MM.1S (cell line): ENCODE results near the gene PWWP2B.

Experiments used
- DNase-seq: peaks from one replicate; pipeline ENCODE4 v3.0.0-alpha.2; 2015
- H2AFZ ChIP-seq: fragments of 300-600 bp; sonication (generic); 2 replicates; pipeline ENCODE4 v1.6.0; 2016; ENCODE audit warnings: antibody characterized with exemption, low read length
- H3F3A ChIP-seq: fragments of 300-600 bp; sonication (generic); 2 replicates; pipeline ENCODE4 v1.6.1; 2016; ENCODE audit warnings: mild to moderate bottlenecking, antibody characterized with exemption, low read length, moderate library complexity, mixed read lengths; ENCODE audit not compliant: insufficient read depth
- H3K27ac ChIP-seq: fragments of 300-600 bp; sonication (generic); 2 replicates; pipeline ENCODE4 v1.5.1; 2016; ENCODE audit warnings: mild to moderate bottlenecking, low read length
- H3K27me3 ChIP-seq: fragments of 300-600 bp; sonication (generic); replicated peaks from 2 replicates; pipeline ENCODE4 v1.6.0; 2016; ENCODE audit warnings: low read length; ENCODE audit not compliant: insufficient read depth
- H3K36me3 ChIP-seq: fragments of 300-600 bp; sonication (generic); replicated peaks from 2 replicates; pipeline ENCODE4 v1.6.1; 2016; ENCODE audit warnings: mild to moderate bottlenecking, low read length, mixed read lengths; ENCODE audit not compliant: insufficient read depth
- H3K4me1 ChIP-seq: fragments of 300-600 bp; sonication (generic); 2 replicates; pipeline ENCODE4 v1.6.1; 2016; ENCODE audit warnings: low read length, mixed read lengths
- H3K4me2 ChIP-seq: fragments of 300-600 bp; sonication (generic); 2 replicates; pipeline ENCODE4 v1.6.0; 2016; ENCODE audit warnings: low read depth, low read length
- H3K4me3 ChIP-seq: fragments of 300-600 bp; sonication (generic); 2 replicates; pipeline ENCODE4 v1.5.1; 2016; ENCODE audit warnings: low read length, mixed read lengths
- H3K79me2 ChIP-seq: fragments of 300-600 bp; sonication (generic); 2 replicates; pipeline ENCODE4 v1.6.1; 2016; ENCODE audit warnings: mixed run types, low read length, mixed read lengths
- H3K9ac ChIP-seq: fragments of 300-600 bp; sonication (generic); 2 replicates; pipeline ENCODE4 v1.6.1; 2016; ENCODE audit warnings: low read length, mixed read lengths
- H3K9me2 ChIP-seq: fragments of 300-600 bp; sonication (generic); replicated peaks from 2 replicates; pipeline ENCODE4 v1.6.1; 2016; ENCODE audit warnings: mild to moderate bottlenecking, low read length, mixed read lengths; ENCODE audit not compliant: insufficient read depth
- H3K9me3 ChIP-seq: fragments of 300-600 bp; sonication (generic); replicated peaks from 2 replicates; pipeline ENCODE4 v1.6.1; 2016; ENCODE audit warnings: mild to moderate bottlenecking, low read length, mixed read lengths; ENCODE audit not compliant: insufficient read depth
- H4K20me1 ChIP-seq: fragments of 300-600 bp; sonication (generic); 2 replicates; pipeline ENCODE4 v1.6.1; 2016; ENCODE audit warnings: mild to moderate bottlenecking, low read length, moderate library complexity, mixed read lengths; ENCODE audit not compliant: insufficient read depth
- CTCF ChIP-seq: fragments of 300-600 bp; sonication (generic); IDR thresholded peaks from 2 replicates; pipeline ENCODE4 v1.5.1; 2016; ENCODE audit warnings: antibody characterized with exemption, low read length, mixed read lengths
- EZH2 ChIP-seq: fragments of 300-600 bp; sonication (generic); optimal IDR thresholded peaks from 2 replicates; pipeline ENCODE3; 2017; ENCODE audit warnings: low read depth, mild to moderate bottlenecking, antibody characterized with exemption, low read length, mixed read lengths
- EZH2phosphoT487 ChIP-seq: fragments of 300-600 bp; sonication (generic); IDR thresholded peaks from 2 replicates; pipeline ENCODE4 v1.6.1; 2018; ENCODE audit warnings: antibody characterized with exemption, low read length

The PWWP2B gene

GRCh38 chr10:132370426-132371340, 26.3 kb upstream of the PWWP2B start:
- H3K9me3 ChIP-seq, result no peaks in the 10 kb centered on the region
- no peak overlapping the region for H3K4me3 ChIP-seq
- H3K27ac ChIP-seq, result no peak overlapping the region
- no peaks in the 10 kb centered on the region for H3K4me1 ChIP-seq
- peaks cover 54% of the 10 kb centered on the region for H3K27me3 ChIP-seq
- H3F3A ChIP-seq, result no peaks in the 10 kb centered on the region
- DNase-seq, result no peak
- H3K79me2 ChIP-seq, result no peaks in the 10 kb centered on the region
- no peak overlapping the region for H3K9ac ChIP-seq
- H2AFZ ChIP-seq, result no peak overlapping the region
- no peak overlapping the region for H3K4me2 ChIP-seq
- H4K20me1 ChIP-seq, result no peaks in the 10 kb centered on the region
- H3K9me2 ChIP-seq, result no peaks in the 10 kb centered on the region
- no peak for TF ChIP-seq EZH2
- no peak for TF ChIP-seq CTCF
- TF ChIP-seq EZH2phosphoT487, result no peak
- no peaks in the 10 kb centered on the region for H3K36me3 ChIP-seq

GRCh38 chr10:132371641-132372081, 25.3 kb upstream of the PWWP2B start:
- DNase-seq, result no peak
- Histone ChIP-seq H3K4me1 (no peaks in the 10 kb centered on the region), H4K20me1 (no peaks in the 10 kb centered on the region), H3K27me3 (peaks cover 63% of the 10 kb centered on the region), H3K4me3 (no peak overlapping the region), H3K9me2 (no peaks in the 10 kb centered on the region), H2AFZ (no peak overlapping the region), H3K36me3 (no peaks in the 10 kb centered on the region), H3K9ac (no peak overlapping the region), H3K9me3 (no peaks in the 10 kb centered on the region), H3K79me2 (no peaks in the 10 kb centered on the region), H3K27ac (no peak overlapping the region), H3F3A (no peaks in the 10 kb centered on the region), H3K4me2 (no peak overlapping the region)
- TF ChIP-seq CTCF (peak; percentile 35), EZH2 (no peak), EZH2phosphoT487 (no peak)

- TF ChIP-seq EZH2phosphoT487 (no peak), CTCF (no peak), EZH2 (no peak)
- Histone ChIP-seq H3K9me2 (no peaks in the 10 kb centered on the region), H3K4me2 (no peak overlapping the region), H3K4me1 (no peaks in the 10 kb centered on the region), H3F3A (no peaks in the 10 kb centered on the region), H3K9me3 (no peaks in the 10 kb centered on the region), H3K27ac (no peak overlapping the region), H3K79me2 (no peaks in the 10 kb centered on the region), H2AFZ (no peak overlapping the region), H3K27me3 (peaks cover 72% of the 10 kb centered on the region), H3K9ac (no peak overlapping the region), H3K4me3 (no peak overlapping the region), H4K20me1 (no peaks in the 10 kb centered on the region), H3K36me3 (no peaks in the 10 kb centered on the region)
- DNase-seq, result no peak
These were observed 24.4 kb upstream of the PWWP2B start for GRCh38 chr10:132372516-132373095.
